HepG2 (cell line): ENCODE results near the gene C2orf49. TPM values are rescaled to one million over a fixed set of nuclear protein-coding genes. Genes with fewer than 3 reads are reported as not detected.

Experiments used
- CREB3 ChIP-seq: sonication (generic); formaldehyde crosslinking; IDR thresholded peaks from 2 replicates; pipeline ENCODE4 v1.5.0; 2020; ENCODE audit warnings: missing genetic modification reagents
- FOXO1 ChIP-seq: sonication (generic); formaldehyde crosslinking; IDR thresholded peaks from 2 replicates; pipeline ENCODE4 v1.4.0; 2020; ENCODE audit warnings: missing genetic modification reagents
- HMG20B ChIP-seq: conservative IDR thresholded peaks from 2 replicates; pipeline ENCODE4 v1.6.1; 2016; ENCODE audit warnings: missing genetic modification reagents, missing compliant biosample characterization
- HMGXB4 ChIP-seq, 2 experiments: sonication (generic) in 1 of 2; formaldehyde crosslinking in 1 of 2; IDR thresholded peaks; 2 replicates each; pipeline versions ENCODE4 v1.4.0 to v1.6.1; 2018 to 2020; ENCODE audit warnings: missing genetic modification reagents in 2 of 2, borderline replicate concordance in 1 of 2, low read depth in 1 of 2, mild to moderate bottlenecking in 1 of 2, missing biosample characterization in 1 of 2
- ISL2 ChIP-seq: sonication (generic); formaldehyde crosslinking; IDR thresholded peaks from 2 replicates; pipeline ENCODE4 v1.5.0; 2020; ENCODE audit warnings: missing genetic modification reagents
- RBAK ChIP-seq: sonication (generic); formaldehyde crosslinking; IDR thresholded peaks from 2 replicates; pipeline ENCODE4 v1.5.1; 2020; ENCODE audit warnings: mild to moderate bottlenecking, missing genetic modification reagents
- TGIF2 ChIP-seq: IDR thresholded peaks from 2 replicates; pipeline ENCODE4 v1.6.1; 2016; ENCODE audit warnings: control low read depth, missing compliant biosample characterization
- YEATS2 ChIP-seq: sonication (generic); formaldehyde crosslinking; IDR thresholded peaks from 2 replicates; pipeline ENCODE4 v1.4.0; 2020; ENCODE audit warnings: missing genetic modification reagents, borderline replicate concordance
- ZBTB43 ChIP-seq: sonication (generic); formaldehyde crosslinking; conservative IDR thresholded peaks from 2 replicates; pipeline ENCODE4 v1.4.0; 2020; ENCODE audit warnings: missing genetic modification reagents
- ZBTB49 ChIP-seq: sonication (generic); formaldehyde crosslinking; IDR thresholded peaks from 2 replicates; pipeline ENCODE4 v1.4.0; 2020; ENCODE audit warnings: missing genetic modification reagents, borderline replicate concordance
- ZNF280B ChIP-seq: sonication (generic); formaldehyde crosslinking; IDR thresholded peaks from 2 replicates; pipeline ENCODE4 v1.5.0; 2020; ENCODE audit warnings: missing genetic modification reagents, mild to moderate bottlenecking, borderline replicate concordance
- ZNF510 ChIP-seq: sonication (generic); formaldehyde crosslinking; IDR thresholded peaks from 2 replicates; pipeline ENCODE4 v1.4.0; 2020; ENCODE audit warnings: low read depth, mild to moderate bottlenecking, missing genetic modification reagents
- ZNF557 ChIP-seq: sonication (generic); formaldehyde crosslinking; IDR thresholded peaks from 2 replicates; pipeline ENCODE4 v1.4.0; 2020; ENCODE audit warnings: missing genetic modification reagents
- ZNF670 ChIP-seq: sonication (generic); formaldehyde crosslinking; IDR thresholded peaks from 2 replicates; pipeline ENCODE4 v1.8.0; 2022; ENCODE audit warnings: mild to moderate bottlenecking, missing genetic modification reagents, borderline replicate concordance
- ZNF674 ChIP-seq: sonication (generic); formaldehyde crosslinking; IDR thresholded peaks from 2 replicates; pipeline ENCODE4 v1.5.0; 2020; ENCODE audit warnings: low read depth, mild to moderate bottlenecking, missing genetic modification reagents
- ZNF800 ChIP-seq: sonication (generic); formaldehyde crosslinking; IDR thresholded peaks from 2 replicates; pipeline ENCODE4 v1.4.0; 2020; ENCODE audit warnings: missing genetic modification reagents
- polyA plus RNA-seq, 8 experiments: library from polyadenylated mRNA; depleted of rRNA in 3 of 8; stranded (reverse) in 7 of 8; unstranded in 1 of 8; fragments of >200 nt; fragmentation: Illumina TruSeq in 4 of 8; extraction: Trizol in 4 of 8; gene quantifications; 2 replicates each; pipeline versions ENCODE4 v1.2.1 to v1.2.3, GENCODE V29; 2011 to 2016; ENCODE audit warnings: low read depth in 4 of 8, missing spikeins in 1 of 8, mixed read lengths in 1 of 8; ENCODE audit not compliant: insufficient read depth in 1 of 8
- total RNA-seq, 5 experiments: library from RNA; depleted of rRNA; stranded (reverse); fragments of >200 nt; fragmentation: Illumina TruSeq; extraction: Trizol; gene quantifications; 2 replicates each; pipeline ENCODE4 v1.2.3, GENCODE V29; 2016; ENCODE audit warnings: low read depth in 1 of 5

Gene C2orf49
- total and polyA plus RNA-seq, 2 of the 13 experiments (the other 11 are each of a cell fraction or from before 2014, with no cell fraction given) = 24.7 to 28.8 TPM

- TF ChIP-seq ZBTB43 (CRISPR knock-in tag) (peak; percentile 68; the same call in 1 of the 2 replicates), ZNF510 (CRISPR knock-in tag) (peak; percentile 51; the same call in 1 of the 2 replicates), ZNF280B (peak; percentile 93), ZNF800 (CRISPR knock-in tag) (peak; percentile 60; the same call in 1 of the 2 replicates), TGIF2 (CRISPR knock-in tag) (0 out of 2 replicates have a peak, but pooled peaks have one; percentile 18), FOXO1 (CRISPR knock-in tag) (no peak), ZNF670 (CRISPR knock-in tag) (no peak), CREB3 (no peak), ISL2 (CRISPR knock-in tag) (peak; percentile 42; the same call in 1 of the 2 replicates), ZNF557 (CRISPR knock-in tag) (peak; percentile 89; the same call in 1 of the 2 replicates), HMG20B (CRISPR knock-in tag) (no peak), YEATS2 (CRISPR knock-in tag) (peak; percentile 19; the same call in 1 of the 2 replicates), HMGXB4 (CRISPR knock-in tag; IDR thresholded peaks at IDR 0.05; ENCODE audit: borderline replicate concordance in 1 of 2, low read depth in 1 of 2) (peak; percentile 68 to 78), RBAK (CRISPR knock-in tag) (no peak), ZBTB49 (no peak; the same call in 1 of the 2 replicates), ZNF674 (0 out of 2 replicates have a peak, but pooled peaks have one; percentile 24)
These were observed 7.5 kb upstream of the C2orf49 start, which contains the start of gene TGFBRAP1 (continued) for GRCh38 chr2:105329561-105330495.
